Kidney epithelial cell (primary cell): ENCODE measurements around the gene CLK3. TPM values are rescaled to one million over a fixed set of nuclear protein-coding genes. Genes with fewer than 3 reads are reported as not detected.

ENCODE experiments used
- DNase-seq: peaks from one replicate; pipeline ENCODE4 v3.0.0-alpha.2; 2010; ENCODE audit warnings: low read depth
- H3K27me3 ChIP-seq: 2 replicates; pipeline ENCODE4 v1.6.0; 2011; ENCODE audit warnings: low read length; ENCODE audit not compliant: control insufficient read depth, insufficient read depth
- H3K36me3 ChIP-seq: 2 replicates; pipeline ENCODE4 v1.5.1; 2011; ENCODE audit warnings: low read length; ENCODE audit not compliant: control insufficient read depth, insufficient read depth
- H3K4me3 ChIP-seq: 2 replicates; pipeline ENCODE4 v1.5.1; 2011; ENCODE audit warnings: low read depth, mild to moderate bottlenecking, control low read depth, low read length
- CTCF ChIP-seq: IDR thresholded peaks from 2 replicates; pipeline ENCODE4 v1.5.1; 2011; ENCODE audit warnings: mild to moderate bottlenecking, moderate library complexity, low read length, control low read depth, inconsistent platforms; ENCODE audit not compliant: insufficient read depth, poor library complexity, severe bottlenecking
- total RNA-seq: library from RNA; depleted of rRNA; stranded (reverse); fragments of >200 nt; gene quantifications from 2 replicates; pipeline ENCODE4 v1.2.3, GENCODE V29; 2015

Gene CLK3
- total RNA-seq, 1 donor from 2014 or later = 104 TPM

DNA sequence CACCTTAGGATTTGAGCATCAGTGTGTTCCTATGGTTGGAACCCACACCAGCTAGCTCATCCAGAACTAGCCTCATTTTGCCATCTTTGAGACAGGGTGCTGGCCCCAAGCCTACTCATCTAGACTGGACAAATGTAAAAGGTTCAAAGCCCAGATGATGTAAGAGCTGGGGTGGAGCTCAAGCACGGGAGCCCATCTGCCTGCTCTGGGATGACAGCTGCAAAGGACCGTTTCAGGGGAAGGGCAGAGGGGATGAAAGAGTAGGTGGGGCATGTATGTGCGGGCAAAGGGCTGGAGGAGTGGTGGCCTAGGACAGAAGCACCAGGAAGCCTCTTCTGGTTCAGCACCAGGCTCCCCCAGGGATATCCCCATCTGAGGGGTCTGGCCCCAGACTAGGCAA lies 15.8 kb downstream of the CLK3 start:
- H3K27me3 ChIP-seq = no peaks in the 10 kb centered on the region
- no peak for DNase-seq
- no peak overlapping the region for H3K4me3 ChIP-seq
- TF ChIP-seq CTCF = no peak
- peaks cover 4% of the 10 kb centered on the region for H3K36me3 ChIP-seq

- peaks cover 4% of the 10 kb centered on the region for H3K36me3 ChIP-seq
- H3K4me3 ChIP-seq = no peak overlapping the region
- DNase-seq = no peak
- H3K27me3 ChIP-seq = no peaks in the 10 kb centered on the region
- TF ChIP-seq CTCF = peak; percentile 97
These were observed 16.4 kb downstream of the CLK3 start for GRCh38 chr15:74631935-74632560.

DNA sequence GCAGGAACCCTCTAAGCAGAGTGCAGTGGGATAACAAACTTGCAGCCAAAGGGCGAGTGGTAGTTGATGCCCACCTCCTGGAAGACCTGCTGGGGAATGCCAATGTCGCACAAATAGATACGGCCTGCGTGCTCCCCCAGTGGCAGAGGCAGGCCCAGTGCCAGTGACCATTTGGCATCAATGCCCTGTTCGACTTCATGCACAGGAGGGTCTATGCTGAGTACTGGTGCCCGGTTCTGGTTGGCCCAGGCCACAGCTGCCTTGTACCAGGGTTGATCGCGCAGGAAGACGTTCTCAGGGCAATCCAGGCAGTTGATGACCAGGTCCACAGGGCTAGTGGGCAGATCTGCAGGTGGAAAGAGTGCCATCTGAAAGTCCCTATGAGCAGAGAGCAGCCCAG lies 17.0 kb downstream of the CLK3 start:
- Histone ChIP-seq H3K27me3 (no peaks in the 10 kb centered on the region), H3K36me3 (peaks cover 3% of the 10 kb centered on the region), H3K4me3 (no peak overlapping the region)
- no peak for DNase-seq
- TF ChIP-seq CTCF = no peak

GRCh38 chr15:74633781-74634180 lies 18.1 kb downstream of the CLK3 start:
- Histone ChIP-seq H3K27me3 (no peaks in the 10 kb centered on the region), H3K36me3 (peaks cover 2% of the 10 kb centered on the region), H3K4me3 (no peak overlapping the region)
- no peak for DNase-seq
- TF ChIP-seq CTCF = no peak

- H3K4me3 ChIP-seq = no peak overlapping the region
- peak; percentile 88 for TF ChIP-seq CTCF
- no peaks in the 10 kb centered on the region for H3K27me3 ChIP-seq
- H3K36me3 ChIP-seq = peaks cover 2% of the 10 kb centered on the region
- no peak for DNase-seq
These were observed 19.6 kb downstream of the CLK3 start for GRCh38 chr15:74635228-74635627.

DNA sequence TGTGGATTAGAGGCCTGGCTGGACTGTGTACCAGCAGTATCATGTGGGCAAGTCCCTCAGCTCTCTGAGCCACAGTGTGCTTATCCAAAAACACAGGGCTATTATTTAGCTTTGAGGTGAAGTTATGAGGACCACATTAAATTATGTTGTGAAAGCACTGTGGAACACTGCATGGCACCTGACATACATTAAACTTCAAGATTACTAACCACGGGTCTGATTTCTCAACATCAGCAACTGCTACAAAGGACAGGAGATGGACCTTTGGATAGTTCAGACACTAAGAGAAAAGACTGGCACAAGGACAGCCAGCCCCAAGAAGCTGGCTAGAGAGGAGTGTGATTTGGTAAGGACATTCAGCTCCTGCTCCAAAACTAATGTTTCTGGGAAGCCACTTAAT lies 21.3 kb downstream of the CLK3 start:
- TF ChIP-seq CTCF = no peak
- no peak for DNase-seq
- Histone ChIP-seq H3K36me3 (no peaks in the 10 kb centered on the region), H3K4me3 (no peak overlapping the region), H3K27me3 (no peaks in the 10 kb centered on the region)
